Measurements from ENCODE around the gene P4HA2. TPM values are rescaled to one million over a fixed set of nuclear protein-coding genes. Genes with fewer than 3 reads are reported as not detected.

P4HA2 gene
- total and polyA plus RNA-seq, 2 of the 8 experiments (the other 6 are each of a cell fraction or from before 2014, with no cell fraction given), result 7.4 to 9.3 TPM

DNA sequence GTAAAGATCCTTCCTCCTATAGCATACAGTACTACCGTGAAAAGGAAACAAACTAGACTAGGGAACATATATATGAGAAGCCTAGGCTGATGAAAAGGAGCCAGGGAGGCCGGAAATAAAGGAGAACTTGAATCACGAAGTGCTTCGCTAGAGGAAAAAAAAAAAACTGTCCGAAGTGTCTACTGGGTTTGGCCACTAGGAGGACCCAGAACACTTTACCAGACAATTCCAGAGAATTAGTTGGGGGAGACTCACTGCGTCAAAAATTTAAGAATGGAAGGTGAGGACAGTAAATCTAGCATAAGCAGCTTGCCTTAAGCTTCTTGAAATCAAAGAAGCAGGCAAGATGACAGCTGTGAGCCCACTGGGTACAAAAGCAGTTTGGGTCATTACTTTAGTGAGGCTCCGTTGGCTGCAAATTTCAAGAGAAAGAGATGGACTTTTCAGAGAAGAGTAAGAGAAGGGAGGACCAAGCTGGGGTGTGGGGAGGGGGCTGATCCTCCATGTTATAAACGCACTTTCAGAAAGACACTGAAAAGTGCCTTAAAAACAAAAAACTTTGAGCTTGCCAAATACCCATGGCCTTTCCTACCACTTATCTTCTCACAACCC, 47.4 kb downstream of the P4HA2 start (continued):
- peak; percentile 69 to 79 for TF ChIP-seq RAD21 (IDR thresholded peaks at IDR 0.05 in 1 of 2, conservative IDR thresholded peaks at IDR 0.05 in 1 of 2; ENCODE audit: low read depth in 2 of 2, low read length in 2 of 2)
- no peak for TF ChIP-seq TAF1 (IDR thresholded peaks at IDR 0.05; ENCODE audit: low read depth, low read length)
- no peak for TF ChIP-seq SUZ12 (IDR thresholded peaks at IDR 0.05; ENCODE audit: low read length)
- no peak for TF ChIP-seq GABPA (IDR thresholded peaks at IDR 0.05; ENCODE audit: borderline replicate concordance, insufficient read depth, low read length)
- TF ChIP-seq TAF7 (optimal IDR thresholded peaks at IDR 0.05; ENCODE audit: borderline replicate concordance, low read depth, low read length), result no peak
- TF ChIP-seq EZH2 (IDR thresholded peaks at IDR 0.05; ENCODE audit: low read depth, low read length, severe bottlenecking), result no peak
- TF ChIP-seq HDAC6 (IDR thresholded peaks at IDR 0.05; ENCODE audit: low read depth, low read length), result no peak

Measured in H1 (cell line).